ENCODE measurements around the gene PZP.
"Not testable (repeated sequence)": the region's sequence is repeated elsewhere in the genome, so short reads cannot be mapped to it uniquely, and the experiment has no call there.

PZP gene

DNA sequence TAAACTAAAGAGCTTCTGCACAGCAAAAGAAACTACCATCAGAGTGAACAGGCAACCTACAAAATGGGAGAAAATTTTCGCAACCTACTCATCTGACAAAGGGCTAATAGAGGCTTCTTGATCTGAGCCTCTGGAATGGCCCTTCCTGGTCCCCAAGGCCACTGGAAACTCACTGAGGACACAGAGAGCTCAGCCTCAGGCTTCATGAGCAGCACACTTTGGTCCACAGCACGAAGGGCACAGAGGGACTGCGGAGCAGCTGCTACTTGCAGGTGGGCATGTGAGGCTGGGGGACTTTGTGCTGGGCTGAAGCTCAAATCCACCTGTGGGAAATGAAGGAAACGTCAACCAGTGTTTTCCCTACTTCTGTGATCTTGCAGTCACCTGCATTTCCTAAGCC is 27.4 kb downstream of the PZP start:
- DNase-seq (ENCODE audit: low spot score), result no peak

DNA sequence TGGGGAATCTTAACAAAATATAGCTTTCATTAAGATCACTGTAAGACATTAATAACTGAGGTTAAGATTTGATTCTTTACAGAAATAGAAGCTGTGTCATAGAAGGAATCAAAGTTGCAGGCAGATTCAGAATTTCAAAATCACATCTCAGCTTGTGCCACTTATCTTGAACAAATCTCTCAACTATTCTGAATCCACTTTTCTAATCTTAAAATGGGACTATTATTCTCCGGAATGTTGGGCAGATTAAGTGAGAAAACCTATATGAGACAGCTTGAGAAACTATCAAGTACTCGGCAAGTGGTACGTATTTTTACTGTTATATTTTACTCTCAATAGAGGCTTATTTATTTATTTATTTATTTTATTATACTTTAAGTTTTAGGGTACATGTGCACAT is 28.4 kb downstream of the PZP start:
- no peak for DNase-seq (ENCODE audit: low spot score)

DNA sequence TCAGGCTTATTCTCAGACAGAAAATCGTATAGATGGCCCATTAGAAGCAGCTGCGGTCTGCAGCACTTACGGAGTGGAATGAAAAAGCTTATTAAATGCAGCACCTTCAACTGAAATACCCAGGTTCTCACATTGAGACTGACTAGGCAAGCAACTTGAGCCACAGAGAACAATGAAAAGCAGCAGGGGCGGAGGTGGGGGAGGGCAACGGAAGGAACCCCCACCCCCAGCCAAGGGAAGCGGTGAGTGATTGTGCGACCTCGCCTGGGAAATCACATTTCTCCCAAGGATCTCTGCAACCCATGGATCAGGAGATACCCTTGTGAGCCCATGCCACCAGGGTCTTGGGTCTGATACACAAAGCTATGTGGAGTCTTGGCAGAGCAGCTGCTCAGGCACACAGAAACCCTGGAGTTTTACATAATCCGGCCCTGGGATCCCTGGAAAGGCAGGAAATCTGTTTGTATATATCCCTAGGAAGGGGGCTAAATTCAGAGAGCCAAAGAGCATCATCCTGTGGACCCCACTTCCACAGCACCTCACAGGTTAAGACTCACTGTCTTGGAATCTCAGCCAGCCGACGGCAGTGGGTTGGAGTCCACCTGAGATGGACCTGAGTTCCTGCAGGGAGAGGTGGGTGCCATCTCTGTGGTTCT is 38.1 kb downstream of the PZP start:
- DNase-seq (ENCODE audit: low spot score), result no peak

DNA sequence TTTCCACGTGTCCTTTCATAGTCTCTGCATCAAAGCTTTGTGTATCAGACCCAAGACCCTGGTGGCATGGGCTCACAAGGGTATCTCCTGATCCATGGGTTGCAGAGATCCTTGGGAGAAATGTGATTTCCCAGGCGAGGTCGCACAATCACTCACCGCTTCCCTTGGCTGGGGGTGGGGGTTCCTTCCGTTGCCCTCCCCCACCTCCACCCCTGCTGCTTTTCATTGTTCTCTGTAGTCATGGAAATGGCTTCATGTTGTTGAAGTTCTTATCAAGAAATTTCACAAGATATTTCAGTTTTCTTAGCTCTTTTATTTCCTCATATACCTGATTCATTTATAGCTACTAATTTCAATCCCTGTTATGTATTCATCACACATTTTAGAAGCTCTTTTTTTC is 40.9 kb downstream of the PZP start:
- DNase-seq (ENCODE audit: low spot score), result not testable (repeated sequence)

DNA sequence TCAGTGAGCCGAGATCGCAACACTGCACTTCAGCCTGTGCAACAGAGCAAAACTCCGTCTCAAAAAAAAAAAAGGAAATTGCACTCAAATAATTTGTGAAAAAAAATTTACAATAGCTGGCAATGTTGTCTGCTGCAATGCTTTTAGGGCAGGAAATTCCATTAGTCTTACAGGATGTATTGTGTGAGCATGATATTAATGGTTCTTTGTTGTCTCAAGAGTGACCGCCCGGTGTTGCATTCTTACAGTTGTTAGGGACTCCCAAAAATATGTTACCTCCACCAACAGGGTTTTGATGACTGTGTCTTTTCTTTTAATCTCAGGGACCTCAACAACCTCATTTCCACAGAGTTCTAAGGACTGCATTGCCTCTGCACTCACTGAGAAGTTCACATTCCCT is 44.8 kb downstream of the PZP start:
- no peak for DNase-seq (ENCODE audit: low spot score)

DNA sequence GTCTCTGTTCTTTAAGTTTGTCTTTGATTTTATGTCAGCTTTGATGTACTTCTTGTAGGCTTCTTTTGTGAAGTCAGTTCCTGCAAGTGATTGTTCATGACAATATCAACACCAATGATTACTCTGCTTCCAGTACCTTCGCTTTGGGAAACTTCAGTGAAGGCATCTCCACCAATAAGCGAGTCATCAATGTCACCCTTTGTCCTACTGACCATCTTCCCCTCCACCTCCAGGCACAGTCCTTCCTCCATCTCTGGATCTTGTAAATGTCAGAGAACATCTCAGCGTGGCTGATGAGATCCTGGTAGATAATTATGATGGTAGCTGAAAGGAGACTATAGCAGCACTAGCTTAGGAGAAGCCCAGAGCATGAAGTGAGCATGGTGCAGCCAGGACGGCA is 52.1 kb downstream of the PZP start:
- DNase-seq (ENCODE audit: low spot score), result no peak

DNA sequence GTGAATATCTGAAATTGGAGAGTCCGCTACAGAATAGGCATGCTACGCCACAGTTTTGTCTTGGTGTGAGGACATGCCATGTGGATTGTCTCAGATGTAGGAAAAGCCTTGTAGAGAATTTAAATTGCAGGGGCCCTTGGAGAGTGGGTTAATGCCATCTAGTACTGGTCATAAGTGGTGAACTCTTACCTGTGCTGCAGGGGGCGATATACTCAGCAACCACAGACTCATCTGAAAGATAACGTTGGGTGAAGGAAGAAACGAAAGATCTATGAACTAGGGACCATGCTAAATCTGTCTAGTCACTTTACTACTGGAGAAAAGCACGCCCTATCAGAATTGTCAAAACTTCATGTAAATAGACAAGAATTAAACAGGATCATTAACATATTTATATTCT is 58.8 kb downstream of the PZP start:
- DNase-seq (ENCODE audit: low spot score), result no peak

DNA sequence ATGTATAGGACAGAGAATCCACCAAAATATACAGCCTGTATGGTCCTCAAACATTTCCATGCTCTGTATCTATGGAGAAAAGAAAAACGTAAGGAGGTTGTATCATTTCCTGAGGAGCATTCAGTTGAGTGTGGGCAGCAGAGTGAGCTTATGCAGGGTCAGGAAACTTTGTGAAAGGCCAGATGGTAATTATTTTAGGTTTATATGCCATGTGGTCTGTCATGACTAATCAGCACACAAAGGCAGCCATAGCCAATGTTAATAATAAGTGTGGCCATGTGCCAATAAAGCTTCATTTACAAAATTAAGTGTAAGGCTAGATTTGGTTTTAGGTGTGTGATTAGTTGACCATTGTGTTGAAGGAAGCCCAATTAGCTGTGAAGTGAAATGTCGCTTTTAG is 59.3 kb downstream of the PZP start:
- DNase-seq (ENCODE audit: low spot score), result no peak

DNA sequence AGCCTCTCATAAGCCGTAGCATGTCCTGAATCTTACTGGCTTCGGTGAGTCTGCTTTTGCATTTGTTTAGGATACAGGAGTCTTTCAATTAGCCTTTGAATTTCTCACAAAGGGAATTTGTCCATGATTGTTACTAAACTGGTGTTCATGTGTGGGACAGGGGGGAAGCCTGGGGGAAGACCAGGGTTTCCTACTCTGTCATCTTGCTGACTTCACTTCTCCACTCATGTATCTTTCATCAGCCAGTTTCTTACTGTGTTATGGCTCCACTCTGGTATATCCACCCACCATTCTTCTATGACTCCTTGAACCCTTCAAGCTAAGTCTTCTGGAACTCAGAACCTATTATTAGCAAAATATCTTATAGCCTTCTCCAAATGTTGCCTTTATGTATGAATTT is 60.7 kb downstream of the PZP start:
- DNase-seq (ENCODE audit: low spot score), result no peak

DNA sequence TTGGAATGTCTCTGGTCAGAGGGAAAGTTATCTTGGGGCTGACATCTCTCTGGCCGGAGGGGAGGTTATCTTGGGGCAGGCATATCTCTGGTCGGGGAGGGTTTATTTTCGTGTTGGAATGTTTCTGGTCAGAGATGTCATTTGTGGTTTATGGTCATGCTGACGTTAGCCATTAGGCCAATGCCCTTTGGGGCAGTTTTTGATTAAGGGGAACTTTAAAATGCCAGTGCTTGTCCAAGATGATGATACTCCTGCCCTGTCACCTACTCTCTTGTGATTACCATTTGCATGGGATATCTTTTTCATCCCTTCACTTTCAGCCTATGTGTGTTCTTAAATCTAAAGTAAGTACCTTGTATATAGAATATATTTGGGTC is 63.5 kb downstream of the PZP start:
- no peak for DNase-seq (ENCODE audit: low spot score)

DNA sequence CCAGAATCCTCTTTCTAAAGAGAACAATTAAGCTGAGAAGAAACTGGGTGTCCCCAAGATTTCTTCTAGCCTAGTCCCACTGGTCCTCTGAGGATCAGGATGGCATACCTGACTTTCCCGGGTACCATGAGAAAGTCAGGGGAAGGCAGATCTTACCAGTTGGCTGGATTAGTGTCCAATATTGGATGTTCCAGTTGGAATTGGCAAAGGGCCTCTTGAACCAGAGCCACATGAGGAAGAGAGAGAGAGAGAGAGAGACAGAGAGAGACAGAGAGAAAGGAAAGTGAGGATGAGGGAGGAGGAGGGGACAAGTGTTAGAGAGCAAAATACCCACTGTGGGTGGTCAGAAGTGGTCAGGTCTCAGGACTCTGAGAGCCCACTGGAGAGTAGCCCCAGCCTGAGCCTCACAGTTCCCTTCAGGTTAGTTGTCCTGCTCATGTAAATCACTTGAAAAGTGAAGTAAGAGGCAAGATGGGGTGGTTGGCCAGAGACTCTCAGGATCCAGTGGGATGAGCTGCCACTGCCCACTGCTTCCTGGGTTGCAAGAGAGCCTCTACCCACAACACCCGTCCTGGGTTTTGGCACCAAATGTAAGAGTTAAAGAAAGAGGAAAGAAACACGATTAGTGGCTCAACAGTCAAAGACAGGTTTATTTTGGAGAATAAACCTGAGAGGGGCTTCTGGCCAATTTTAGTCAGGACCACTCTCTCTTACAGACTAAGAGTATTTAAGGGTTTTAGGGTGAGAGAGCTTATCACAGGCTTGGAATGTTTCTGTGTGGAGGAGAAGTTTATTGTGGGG is 64.1 kb downstream of the PZP start:
- no peak for DNase-seq (ENCODE audit: low spot score)

DNA sequence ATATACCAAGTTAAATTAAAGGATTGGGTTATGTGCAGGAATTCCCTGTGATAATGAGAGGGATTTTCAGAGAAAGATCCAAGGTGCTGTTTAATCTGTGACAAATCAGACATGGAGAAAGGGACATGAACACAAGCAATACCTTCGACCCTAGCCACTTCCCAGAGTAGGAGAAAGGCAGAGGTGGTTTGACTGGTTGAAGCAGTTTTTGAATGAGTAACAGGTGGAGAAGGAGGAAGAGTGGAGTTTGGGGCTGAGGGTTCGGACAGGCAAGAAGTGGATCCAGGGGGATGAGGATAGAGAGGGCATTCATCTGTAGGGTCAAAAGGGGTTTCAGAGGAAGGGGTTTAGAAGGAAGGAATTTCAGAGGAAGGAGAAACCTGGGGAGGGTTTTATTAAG is 65.1 kb downstream of the PZP start:
- DNase-seq (ENCODE audit: low spot score), result no peak

DNA sequence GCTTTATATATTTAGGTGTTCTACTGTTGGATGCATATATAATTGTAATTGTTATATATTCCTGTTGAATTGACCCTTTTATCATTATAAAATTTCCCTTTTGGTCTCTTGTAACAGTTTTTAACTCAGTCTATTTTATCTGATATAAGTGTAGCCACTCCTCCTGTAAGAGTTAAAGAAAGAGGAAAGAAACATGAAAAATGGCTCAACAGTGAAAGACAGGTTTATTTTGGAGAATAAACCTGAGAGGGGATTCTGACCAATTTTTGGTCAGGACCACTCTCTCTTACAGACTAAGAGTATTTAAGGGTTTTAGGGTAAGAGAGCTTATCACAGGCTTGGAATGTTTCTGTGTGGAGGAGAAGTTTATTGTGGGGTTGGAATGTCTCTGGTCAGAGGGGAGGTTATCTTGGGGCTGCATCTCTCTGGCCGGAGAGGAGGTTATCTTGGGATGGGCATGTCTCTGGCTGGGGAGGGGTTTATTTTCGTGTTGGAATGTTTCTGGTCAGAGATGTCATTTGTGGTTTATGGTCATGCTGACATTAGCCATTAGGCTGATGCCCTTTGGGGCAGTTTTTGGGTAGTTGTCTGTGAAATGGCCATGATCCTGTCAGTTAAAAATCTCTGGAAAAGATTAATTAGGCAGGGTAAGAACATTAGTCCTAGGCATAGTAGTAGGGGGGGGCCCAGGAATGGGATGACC is 68.5 kb downstream of the PZP start:
- DNase-seq (ENCODE audit: low spot score), result not testable (repeated sequence)

DNA sequence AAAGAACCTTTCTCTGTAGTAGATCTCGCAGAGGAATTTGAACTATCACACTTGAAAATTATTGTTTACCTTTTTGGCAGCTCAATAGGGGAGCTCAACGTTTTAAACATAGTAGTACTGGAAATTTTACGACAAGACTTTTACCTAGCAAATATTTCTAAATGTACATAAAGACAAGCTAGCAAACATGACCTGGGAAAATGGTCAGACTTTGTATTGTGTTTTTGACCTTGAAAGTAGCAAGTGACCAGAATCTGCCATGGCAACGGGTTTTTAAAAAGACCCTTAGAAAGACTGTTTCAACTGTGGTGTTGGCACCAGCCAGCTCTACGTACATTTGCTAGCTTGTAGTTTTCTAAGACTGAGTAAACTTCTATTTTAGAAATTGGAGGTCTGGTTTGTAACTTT is 72.3 kb downstream of the PZP start:
- DNase-seq (ENCODE audit: low spot score), result no peak

DNA sequence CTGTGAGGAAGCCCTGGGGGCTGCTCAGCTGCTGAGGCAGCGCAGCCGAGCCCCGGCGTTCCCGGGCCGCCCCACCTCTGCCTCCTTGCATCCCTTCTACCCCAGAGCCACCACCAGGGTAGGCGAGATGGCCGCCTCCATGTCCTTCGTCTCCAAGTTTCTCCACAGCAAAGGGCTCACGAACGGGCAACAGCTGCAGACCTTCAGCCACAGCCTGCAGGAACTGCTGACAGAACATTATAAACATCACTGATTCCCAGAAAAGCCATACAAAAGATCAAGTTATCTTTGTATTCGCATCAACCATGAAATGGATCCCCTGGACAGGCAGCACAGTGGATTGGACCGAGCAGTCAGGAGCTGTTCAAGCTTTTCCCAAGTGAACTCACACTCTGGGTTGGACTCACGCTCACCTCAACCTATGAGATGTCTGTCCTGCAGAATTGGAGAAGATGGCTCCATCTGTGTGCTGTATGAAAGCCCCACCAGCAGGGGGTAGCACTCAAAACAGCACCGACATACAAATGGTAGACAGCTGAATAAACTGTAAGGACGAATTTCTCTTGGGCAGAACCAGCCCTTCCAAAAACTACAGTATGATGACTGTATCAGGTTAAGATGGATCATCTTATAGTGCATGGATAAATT is 73.1 kb downstream of the PZP start:
- DNase-seq (ENCODE audit: low spot score), result no peak

DNA sequence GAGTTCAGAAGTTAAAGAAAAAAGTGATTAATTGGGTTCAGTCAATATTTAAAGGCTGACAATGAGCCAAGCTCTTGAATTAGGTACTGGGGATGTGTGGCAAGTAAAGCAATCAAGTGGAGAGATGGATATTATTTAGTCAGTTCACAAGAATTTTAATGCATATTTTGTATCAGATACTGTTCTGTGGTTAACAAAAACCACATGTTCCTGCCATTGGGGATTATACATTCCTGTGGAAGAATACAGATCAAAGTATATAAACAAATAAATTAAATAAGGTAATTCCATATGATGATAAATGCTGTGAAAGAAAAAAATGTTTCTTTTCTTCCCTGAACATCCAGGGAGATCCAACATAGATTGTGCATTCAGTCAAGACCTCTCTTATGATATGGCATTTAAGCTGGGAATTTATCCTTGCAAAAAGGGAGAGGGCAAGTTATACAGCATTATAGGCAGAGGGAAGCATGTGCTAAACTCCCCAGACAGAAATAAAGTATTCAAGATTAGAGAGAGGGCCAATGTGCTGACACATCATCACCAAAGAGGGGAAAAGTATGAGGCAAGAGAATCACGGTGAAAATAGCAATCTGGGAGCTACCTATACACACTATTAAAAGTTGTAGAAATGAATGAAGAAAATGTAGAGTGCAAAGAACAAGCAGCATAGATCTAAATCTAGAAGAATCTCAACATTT is 74.8 kb downstream of the PZP start:
- no peak for DNase-seq (ENCODE audit: low spot score)

DNA sequence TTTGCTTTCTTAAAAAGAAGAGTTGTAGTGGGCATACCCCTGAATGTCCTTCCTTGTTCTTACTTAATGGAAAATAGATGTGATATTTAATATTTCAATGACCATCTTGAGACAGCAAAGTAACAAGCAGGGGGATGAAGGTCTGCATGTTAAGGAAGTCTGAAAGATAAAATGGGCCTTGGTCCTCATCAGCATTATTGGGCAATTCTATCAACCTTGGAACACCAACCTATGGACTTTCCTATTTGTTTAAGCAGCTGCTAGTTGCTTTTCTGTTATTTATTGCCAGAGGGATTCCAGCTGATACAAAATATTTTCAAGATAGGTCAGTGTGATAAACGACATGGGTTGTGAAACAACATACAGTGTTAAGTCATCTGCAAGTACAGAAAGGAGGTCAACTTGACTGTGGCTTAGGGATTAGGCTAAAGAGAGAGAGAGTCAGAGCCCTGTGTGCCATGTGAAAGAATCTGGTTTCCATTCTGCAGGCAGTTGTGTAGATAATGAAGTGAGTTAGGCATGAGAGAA is 76.1 kb downstream of the PZP start:
- no peak for DNase-seq (ENCODE audit: low spot score)

DNA sequence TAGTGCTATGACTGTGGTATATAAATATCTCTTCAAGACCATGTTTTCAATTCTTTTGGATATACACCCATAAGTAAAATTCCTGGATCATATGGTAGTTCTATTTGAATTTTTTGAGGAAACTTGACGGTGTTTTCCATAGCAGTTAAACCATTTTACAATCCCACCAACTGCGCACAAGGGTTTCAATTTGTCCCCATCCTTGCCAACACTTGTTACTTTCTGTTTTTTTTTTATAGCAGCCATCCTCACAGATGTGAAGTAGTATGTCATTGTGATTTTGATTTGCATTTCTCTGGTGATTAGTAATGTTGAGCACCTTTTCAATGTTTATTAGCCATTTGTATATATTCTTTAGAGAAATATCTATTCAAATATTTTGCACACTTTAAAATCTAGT is 78.0 kb downstream of the PZP start:
- no peak for DNase-seq (ENCODE audit: low spot score)

DNA sequence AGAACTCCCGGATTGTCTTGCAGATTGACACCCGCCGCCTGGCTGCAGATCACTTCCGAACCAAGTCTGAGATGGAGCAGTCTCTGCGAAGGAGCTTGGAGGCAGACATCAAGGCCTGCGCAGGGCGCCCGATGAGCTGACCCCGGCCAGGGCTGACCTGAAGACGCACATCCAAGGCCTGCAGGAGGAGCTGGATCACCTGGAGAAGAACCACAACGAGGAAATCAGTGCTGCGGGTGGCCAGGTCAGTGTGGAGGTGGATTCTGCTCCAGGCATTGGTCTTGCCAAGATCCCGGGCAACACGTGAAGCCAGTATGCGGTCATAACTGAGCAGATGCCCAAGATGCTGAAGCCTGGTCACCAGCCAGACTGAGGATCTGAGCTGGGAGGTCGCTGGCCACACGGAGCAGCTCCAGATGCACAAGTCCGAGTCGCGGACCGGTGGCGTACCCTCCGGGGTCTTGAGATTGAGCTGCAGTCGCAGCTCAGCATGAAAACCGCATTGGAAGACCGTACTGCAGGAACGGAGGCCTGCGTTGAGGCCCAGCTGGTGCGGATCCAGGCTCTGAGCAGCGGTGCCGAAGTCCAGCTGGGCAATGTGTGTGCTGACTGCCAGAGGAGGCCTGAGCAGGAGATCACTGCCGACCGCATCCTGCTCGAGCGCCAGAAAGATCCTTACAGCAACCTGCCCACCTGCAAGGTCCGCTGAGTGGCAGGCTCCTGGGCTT is 80.1 kb downstream of the PZP start:
- DNase-seq (ENCODE audit: low spot score), result no peak

DNA sequence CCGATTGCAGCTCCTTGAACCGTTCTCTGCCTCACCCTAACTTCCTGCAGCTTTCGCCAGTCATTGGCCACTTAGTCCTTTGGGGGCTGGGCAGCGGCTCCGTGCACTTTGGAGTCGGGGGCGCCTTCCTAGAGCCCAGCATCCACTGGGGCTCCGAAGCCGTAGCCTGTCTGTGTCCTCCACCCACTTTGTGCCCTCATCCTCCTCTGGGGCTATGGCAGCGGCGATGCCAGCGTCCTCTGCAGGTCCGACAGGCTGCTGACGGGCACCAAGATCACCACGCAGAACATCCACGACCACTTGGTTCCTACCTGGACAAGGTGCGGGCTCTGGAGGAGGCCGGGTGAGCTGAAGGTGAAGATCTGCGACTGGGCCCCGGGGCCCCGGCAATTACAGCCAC is 80.7 kb downstream of the PZP start:
- no peak for DNase-seq (ENCODE audit: low spot score)

DNA sequence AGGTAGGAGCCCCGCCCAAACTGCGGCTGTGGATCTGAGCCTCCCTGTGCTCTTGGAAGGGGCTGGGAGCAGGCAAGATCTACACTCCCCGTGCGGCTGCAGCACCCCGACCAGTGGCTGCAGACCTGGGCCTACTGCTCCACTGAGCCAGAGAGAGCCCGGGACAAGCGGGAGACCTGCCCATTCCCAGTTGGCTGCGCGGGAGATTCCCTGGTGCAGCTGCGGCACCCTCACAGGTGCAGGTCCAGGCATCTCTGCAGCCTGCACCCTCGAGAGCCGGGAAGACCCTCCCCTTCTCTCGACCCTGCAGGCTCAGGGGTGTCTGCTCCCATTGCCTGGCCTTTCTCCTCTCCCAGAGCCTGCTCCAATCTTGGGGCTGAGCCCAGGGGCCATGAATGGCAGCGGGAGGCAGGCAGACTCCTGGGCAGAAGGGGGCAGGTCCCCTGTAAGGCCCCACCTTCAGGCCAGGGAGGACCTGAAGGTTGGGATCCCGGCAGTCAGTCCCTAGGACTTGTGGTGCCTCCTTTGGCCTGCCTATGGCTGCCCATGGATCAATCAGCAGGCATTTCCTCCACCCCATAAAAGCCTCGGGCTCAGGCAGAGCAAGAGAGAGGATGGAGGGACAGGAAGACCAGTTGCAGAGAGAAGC is 83.7 kb downstream of the PZP start:
- DNase-seq (ENCODE audit: low spot score), result no peak

Measured in hematopoietic multipotent progenitor cell treated with erythropoietin and hydrocortisone succinate and interleukin-3 and kit ligand, for 17 days (in vitro differentiated cells).